HL-60/S4 treated with retinoic acid at 250 ng/mL for 4 days and 3 days (cell line): Measurements from ENCODE around the gene PSENEN.
"Not testable (repeated sequence)": the region's sequence is repeated elsewhere in the genome, so short reads cannot be mapped to it uniquely, and the experiment has no call there.

Experiments used
- in situ Hi-C: fragments of 300-500 bp; cut with MboI; formaldehyde crosslinking; loops from 2 replicates; pipeline ENCODE4 v1.7.0; 2022; ENCODE audit warnings: low sequenced_read_pairs

The PSENEN gene

GRCh38 chr19:35718345-35719041 lies 27.0 kb upstream of the PSENEN start:
- in situ Hi-C loops = no loop called here

- in situ Hi-C loops = no loop called here
These were observed 25.9 kb upstream of the PSENEN start for GRCh38 chr19:35719402-35720162.

GRCh38 chr19:35720163-35720524 lies 25.3 kb upstream of the PSENEN start:
- in situ Hi-C loops = no loop called here

- in situ Hi-C loops = no loop called here
These were observed 24.8 kb upstream of the PSENEN start for GRCh38 chr19:35720648-35721047.

GRCh38 chr19:35721374-35721773 lies 24.1 kb upstream of the PSENEN start:
- in situ Hi-C loops = no loop called here

- in situ Hi-C loops = no loop called here
These were observed 23.0 kb upstream of the PSENEN start for GRCh38 chr19:35722461-35722860.

GRCh38 chr19:35722897-35723296 lies 22.6 kb upstream of the PSENEN start:
- in situ Hi-C loops = no loop called here

- in situ Hi-C loops = no loop called here
These were observed 21.8 kb upstream of the PSENEN start for GRCh38 chr19:35723671-35724070.

- in situ Hi-C loops = not testable (repeated sequence)
These were observed 21.3 kb upstream of the PSENEN start for GRCh38 chr19:35724132-35724531.

GRCh38 chr19:35724560-35724959 lies 20.9 kb upstream of the PSENEN start:
- in situ Hi-C loops = no loop called here

- in situ Hi-C loops = no loop called here
These were observed 20.1 kb upstream of the PSENEN start for GRCh38 chr19:35725216-35725861.

- in situ Hi-C loops = no loop called here
These were observed 18.1 kb upstream of the PSENEN start for GRCh38 chr19:35727053-35727955.

- in situ Hi-C loops = no loop called here
These were observed 17.3 kb upstream of the PSENEN start for GRCh38 chr19:35727956-35728706.

GRCh38 chr19:35729021-35729420 lies 16.4 kb upstream of the PSENEN start:
- in situ Hi-C loops = no loop called here

- in situ Hi-C loops = no loop called here
These were observed 15.7 kb upstream of the PSENEN start for GRCh38 chr19:35729763-35730162.

GRCh38 chr19:35730326-35730725 lies 15.1 kb upstream of the PSENEN start:
- in situ Hi-C loops = no loop called here

- in situ Hi-C loops = no loop called here
These were observed 14.1 kb upstream of the PSENEN start for GRCh38 chr19:35731353-35731752.

- in situ Hi-C loops = no loop called here
These were observed 13.6 kb upstream of the PSENEN start for GRCh38 chr19:35731779-35732405.

- in situ Hi-C loops = no loop called here
These were observed 12.8 kb upstream of the PSENEN start for GRCh38 chr19:35732540-35733179.
